IPS-NIHi11 (cell line): ENCODE results near the gene SETD1B.

Source experiments
- DNase-seq: peaks from one replicate; pipeline ENCODE4 v3.0.0; 2012; ENCODE audit warnings: mixed read lengths, low spot score

SETD1B gene

GRCh38 chr12:121807642-121808347 is 4.0 kb downstream of the SETD1B start:
- no peak for DNase-seq

- no peak for DNase-seq
These were observed 4.8 kb downstream of the SETD1B start for GRCh38 chr12:121808623-121809022.

GRCh38 chr12:121809712-121810116 is 5.9 kb downstream of the SETD1B start:
- DNase-seq: no peak

GRCh38 chr12:121810234-121810817 is 6.5 kb downstream of the SETD1B start:
- DNase-seq: no peak

GRCh38 chr12:121810833-121811433 is 7.1 kb downstream of the SETD1B start:
- no peak for DNase-seq

GRCh38 chr12:121811434-121812319 is 7.9 kb downstream of the SETD1B start:
- DNase-seq: peak; percentile 92

GRCh38 chr12:121812320-121812871 is 8.6 kb downstream of the SETD1B start:
- DNase-seq: peak; percentile 95

GRCh38 chr12:121812921-121813896 is 9.4 kb downstream of the SETD1B start:
- no peak for DNase-seq

GRCh38 chr12:121813951-121814350 is 10.1 kb downstream of the SETD1B start:
- DNase-seq: no peak

- no peak for DNase-seq
These were observed 10.8 kb downstream of the SETD1B start for GRCh38 chr12:121814429-121815119.

- no peak for DNase-seq
These were observed 11.5 kb downstream of the SETD1B start for GRCh38 chr12:121815263-121815662.

- no peak for DNase-seq
These were observed 13.3 kb downstream of the SETD1B start for GRCh38 chr12:121816925-121817647.

- DNase-seq: no peak
These were observed 13.8 kb downstream of the SETD1B start for GRCh38 chr12:121817648-121818043.

GRCh38 chr12:121819212-121819949 is 15.6 kb downstream of the SETD1B start:
- no peak for DNase-seq

GRCh38 chr12:121820056-121820455 is 16.2 kb downstream of the SETD1B start:
- DNase-seq: no peak

- DNase-seq: no peak
These were observed 18.7 kb downstream of the SETD1B start for GRCh38 chr12:121822393-121823100.

GRCh38 chr12:121823101-121823726 is 19.4 kb downstream of the SETD1B start:
- DNase-seq: peak; percentile 57

GRCh38 chr12:121823727-121824115 is 19.9 kb downstream of the SETD1B start:
- DNase-seq: no peak
